ENCODE data around the gene MICAL3. TPM values are rescaled to one million over a fixed set of nuclear protein-coding genes. Genes with fewer than 3 reads are reported as not detected.
"Not testable (repeated sequence)": the region's sequence is repeated elsewhere in the genome, so short reads cannot be mapped to it uniquely, and the experiment has no call there.

MICAL3 gene
- total and polyA plus RNA-seq, 2 donors from 2014 or later = 5.0 to 99.4 TPM

DNA sequence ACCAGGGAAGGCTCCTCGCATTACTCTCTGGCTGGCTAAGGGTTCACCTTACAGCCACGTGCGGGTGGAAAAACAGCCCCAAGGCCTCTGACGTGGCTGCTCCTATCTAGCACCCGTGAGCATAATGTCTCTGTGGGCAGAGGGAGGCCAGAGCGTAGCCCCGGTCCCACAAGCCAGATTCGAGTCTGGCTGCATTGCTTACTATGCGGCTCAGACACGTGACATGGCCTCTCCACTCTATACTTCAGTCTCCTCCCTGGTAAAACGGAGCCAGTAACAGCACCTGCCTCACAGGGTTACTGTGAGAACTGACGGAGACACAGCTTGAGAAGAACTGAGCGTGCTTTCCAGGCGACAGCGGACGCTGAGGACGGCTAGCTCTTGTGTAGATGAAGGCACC, 144.3 kb downstream of the MICAL3 start:
- Histone ChIP-seq H3K36me3 (ENCODE audit: control insufficient read depth in 2 of 3, insufficient read depth in 3 of 3, low read length in 3 of 3) (peaks cover 0 to 38% (median 15%) of the 10 kb centered on the region in 3 donors), H3K27ac (ENCODE audit: low read depth in 2 of 2, low read length in 2 of 2) (no peak overlapping the region), H3K9ac (ENCODE audit: low read length in 3 of 3) (no peak overlapping the region), H3K9me3 (ENCODE audit: control insufficient read depth in 2 of 3, insufficient read depth in 1 of 3, low read length in 3 of 3) (peaks cover 0 to 1% (median 0%) of the 10 kb centered on the region in 3 donors), H3K4me3 (ENCODE audit: low read length in 3 of 3) (no peak overlapping the region), H3K27me3 (ENCODE audit: control insufficient read depth, insufficient read depth, low read length) (no peaks in the 10 kb centered on the region), H3K4me1 (ENCODE audit: control insufficient read depth in 2 of 3, insufficient read depth in 2 of 3, low read depth in 1 of 3, low read length in 3 of 3) (peaks cover 0 to 3% (median 0%) of the 10 kb centered on the region in 3 donors)
- intact Hi-C loops (cut with DNase I) = no loop called here
- no peak for FAIRE-seq
- TF ChIP-seq, protein P1, sequence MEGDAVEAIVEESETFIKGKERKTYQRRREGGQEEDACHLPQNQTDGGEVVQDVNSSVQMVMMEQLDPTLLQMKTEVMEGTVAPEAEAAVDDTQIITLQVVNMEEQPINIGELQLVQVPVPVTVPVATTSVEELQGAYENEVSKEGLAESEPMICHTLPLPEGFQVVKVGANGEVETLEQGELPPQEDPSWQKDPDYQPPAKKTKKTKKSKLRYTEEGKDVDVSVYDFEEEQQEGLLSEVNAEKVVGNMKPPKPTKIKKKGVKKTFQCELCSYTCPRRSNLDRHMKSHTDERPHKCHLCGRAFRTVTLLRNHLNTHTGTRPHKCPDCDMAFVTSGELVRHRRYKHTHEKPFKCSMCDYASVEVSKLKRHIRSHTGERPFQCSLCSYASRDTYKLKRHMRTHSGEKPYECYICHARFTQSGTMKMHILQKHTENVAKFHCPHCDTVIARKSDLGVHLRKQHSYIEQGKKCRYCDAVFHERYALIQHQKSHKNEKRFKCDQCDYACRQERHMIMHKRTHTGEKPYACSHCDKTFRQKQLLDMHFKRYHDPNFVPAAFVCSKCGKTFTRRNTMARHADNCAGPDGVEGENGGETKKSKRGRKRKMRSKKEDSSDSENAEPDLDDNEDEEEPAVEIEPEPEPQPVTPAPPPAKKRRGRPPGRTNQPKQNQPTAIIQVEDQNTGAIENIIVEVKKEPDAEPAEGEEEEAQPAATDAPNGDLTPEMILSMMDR (IDR thresholded peaks at IDR 0.05; ENCODE audit: borderline replicate concordance, extremely low read depth, insufficient read depth) = no peak
- no peak for DNase-seq

DNA sequence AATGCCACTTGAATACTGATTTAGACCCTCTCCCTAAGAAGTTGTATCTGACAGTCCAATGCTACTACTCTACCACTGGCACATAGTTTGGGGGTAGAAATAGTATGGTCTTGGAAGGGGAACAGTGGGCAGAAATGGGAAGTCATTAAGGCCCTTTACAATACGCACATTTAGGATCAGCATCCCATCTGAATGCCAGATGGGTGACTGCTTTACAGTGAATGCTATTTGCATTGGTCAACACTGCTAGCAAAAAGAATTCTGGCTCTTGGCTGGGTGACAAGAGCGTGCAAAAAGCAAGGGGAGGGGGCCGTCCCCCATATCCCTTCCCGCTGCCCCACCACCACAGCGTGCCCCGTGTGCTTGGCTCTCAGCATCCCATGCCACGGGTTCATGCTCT, 145.4 kb downstream of the MICAL3 start:
- H3K9ac ChIP-seq (ENCODE audit: low read length in 3 of 3) = no peak overlapping the region
- peaks cover 0 to 1% (median 0%) of the 10 kb centered on the region in 3 donors for H3K9me3 ChIP-seq (ENCODE audit: control insufficient read depth in 2 of 3, insufficient read depth in 1 of 3, low read length in 3 of 3)
- no peak overlapping the region for H3K27ac ChIP-seq (ENCODE audit: low read depth in 2 of 2, low read length in 2 of 2)
- intact Hi-C loops (cut with DNase I) = loop anchor here (10.0 kb wide), 1 partner anchor 54 kb away; no protein-coding TSS in a partner anchor
- H3K36me3 ChIP-seq (ENCODE audit: control insufficient read depth in 2 of 3, insufficient read depth in 3 of 3, low read length in 3 of 3) = peaks cover 0 to 30% (median 15%) of the 10 kb centered on the region in 3 donors
- FAIRE-seq (no peak), DNase-seq (no peak)
- H3K27me3 ChIP-seq (ENCODE audit: control insufficient read depth, insufficient read depth, low read length) = no peaks in the 10 kb centered on the region
- TF ChIP-seq, protein P1 (IDR thresholded peaks at IDR 0.05; ENCODE audit: borderline replicate concordance, extremely low read depth, insufficient read depth) = no peak
- no peaks in the 10 kb centered on the region for H3K4me1 ChIP-seq (ENCODE audit: control insufficient read depth in 2 of 3, insufficient read depth in 2 of 3, low read depth in 1 of 3, low read length in 3 of 3)
- H3K4me3 ChIP-seq (ENCODE audit: low read length in 3 of 3) = no peak overlapping the region

DNA sequence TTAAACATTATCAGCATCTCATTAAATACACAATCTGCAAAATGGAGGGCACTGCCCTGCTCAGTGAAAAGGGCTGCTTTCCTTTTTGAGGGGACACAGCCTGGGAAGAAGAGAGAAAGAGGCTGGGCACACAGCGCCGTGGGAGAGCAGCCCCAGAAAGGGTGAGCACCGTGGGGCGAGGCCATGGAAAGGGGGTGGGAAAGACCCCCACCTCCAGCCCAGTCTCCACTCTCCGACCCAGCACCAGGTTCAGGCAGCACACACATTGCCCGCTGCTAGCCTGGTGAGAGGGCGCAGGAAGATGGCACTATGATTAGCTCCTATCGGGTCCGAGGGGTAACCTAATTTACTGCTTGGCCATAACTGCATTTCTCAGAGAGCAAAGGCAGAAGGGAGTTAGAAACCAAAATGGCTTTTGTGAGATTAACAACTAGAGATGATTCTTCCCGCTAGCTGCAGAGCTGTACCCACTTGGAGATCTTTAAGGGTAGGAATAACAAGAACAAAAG, 146.1 kb downstream of the MICAL3 start:
- no peak for DNase-seq
- H3K4me3 ChIP-seq (ENCODE audit: low read length in 3 of 3) = no peak overlapping the region
- TF ChIP-seq, protein P1 (IDR thresholded peaks at IDR 0.05; ENCODE audit: borderline replicate concordance, extremely low read depth, insufficient read depth) = no peak
- H3K27ac ChIP-seq (ENCODE audit: low read depth in 2 of 2, low read length in 2 of 2) = no peak overlapping the region
- intact Hi-C loops (cut with DNase I) = loop anchor here (10.0 kb wide), 1 partner anchor 53 kb away; no protein-coding TSS in a partner anchor
- H3K9me3 ChIP-seq (ENCODE audit: control insufficient read depth in 2 of 3, insufficient read depth in 1 of 3, low read length in 3 of 3) = peaks cover 0 to 1% (median 0%) of the 10 kb centered on the region in 3 donors
- no peaks in the 10 kb centered on the region for H3K27me3 ChIP-seq (ENCODE audit: control insufficient read depth, insufficient read depth, low read length)
- FAIRE-seq = no peak
- H3K4me1 ChIP-seq (ENCODE audit: control insufficient read depth in 2 of 3, insufficient read depth in 2 of 3, low read depth in 1 of 3, low read length in 3 of 3) = no peaks in the 10 kb centered on the region
- H3K9ac ChIP-seq (ENCODE audit: low read length in 3 of 3) = no peak overlapping the region
- H3K36me3 ChIP-seq (ENCODE audit: control insufficient read depth in 2 of 3, insufficient read depth in 3 of 3, low read length in 3 of 3) = peaks cover 0 to 28% (median 13%) of the 10 kb centered on the region in 3 donors

DNA sequence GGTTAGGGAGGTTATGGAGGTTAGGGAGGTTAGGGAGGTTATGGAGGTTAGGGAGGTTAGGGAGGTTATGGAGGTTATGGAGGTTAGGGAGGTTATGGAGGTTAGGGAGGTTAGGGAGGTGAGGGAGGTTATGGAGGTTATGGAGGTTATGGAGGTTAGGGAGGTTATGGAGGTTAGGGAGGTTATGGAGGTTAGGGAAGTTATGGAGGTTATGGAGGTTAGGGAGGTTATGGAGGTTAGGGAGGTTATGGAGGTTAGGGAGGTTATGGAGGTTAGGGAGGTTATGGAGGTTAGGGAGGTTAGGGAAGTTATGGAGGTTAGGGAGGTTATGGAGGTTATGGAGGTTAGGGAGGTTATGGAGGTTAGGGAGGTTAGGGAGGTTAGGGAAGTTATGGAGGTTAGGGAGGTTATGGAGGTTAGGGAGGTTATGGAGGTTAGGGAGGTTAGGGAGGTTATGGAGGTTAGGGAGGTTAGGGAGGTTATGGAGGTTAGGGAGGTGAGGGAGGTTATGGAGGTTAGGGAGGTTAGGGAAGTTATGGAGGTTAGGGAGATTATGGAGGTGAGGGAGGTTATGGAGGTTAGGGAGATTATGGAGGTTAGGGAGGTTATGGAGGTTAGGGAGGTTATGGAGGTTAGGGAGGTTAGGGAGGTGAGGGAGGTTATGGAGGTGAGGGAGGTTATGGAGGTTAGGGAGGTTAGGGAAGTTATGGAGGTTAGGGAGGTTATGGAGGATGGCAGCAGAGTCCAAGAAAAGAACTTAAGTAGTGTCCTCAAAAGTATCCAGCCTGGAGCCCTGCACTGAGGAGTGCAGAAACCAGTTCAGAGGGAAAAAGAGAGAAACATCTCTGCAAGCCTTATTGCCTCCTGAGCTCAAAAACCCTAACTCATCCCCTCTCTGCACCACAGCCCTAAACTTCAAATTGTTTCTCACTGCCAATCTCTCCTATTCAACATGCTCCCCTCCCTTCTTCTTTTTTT, 147.2 kb downstream of the MICAL3 start:
- not testable (repeated sequence) for H3K4me1 ChIP-seq (ENCODE audit: control insufficient read depth in 2 of 3, insufficient read depth in 2 of 3, low read depth in 1 of 3, low read length in 3 of 3); H3K27me3 ChIP-seq (ENCODE audit: control insufficient read depth, insufficient read depth, low read length); FAIRE-seq; H3K9ac ChIP-seq (ENCODE audit: low read length in 3 of 3); H3K4me3 ChIP-seq (ENCODE audit: low read length in 3 of 3); H3K27ac ChIP-seq (ENCODE audit: low read depth in 2 of 2, low read length in 2 of 2); H3K9me3 ChIP-seq (ENCODE audit: control insufficient read depth in 2 of 3, insufficient read depth in 1 of 3, low read length in 3 of 3)
- H3K36me3 ChIP-seq (ENCODE audit: control insufficient read depth in 2 of 3, insufficient read depth in 3 of 3, low read length in 3 of 3) = peaks cover 0 to 27% (median 13%) of the 10 kb centered on the region in 3 donors
- intact Hi-C loops (cut with DNase I) = loop anchor here (10.0 kb wide), 1 partner anchor 52 kb away; no protein-coding TSS in a partner anchor
- DNase-seq = peak in 2 of 5 donors; percentile 37 to 46
